Right renal cortex interstitium (tissue), 3 donors: ENCODE measurements around the gene VWA3A. TPM values are rescaled to one million over a fixed set of nuclear protein-coding genes. Genes with fewer than 3 reads are reported as not detected.

Source experiments
- DNase-seq, 3 donors: peaks; one replicate each; pipeline ENCODE4 v3.0.0-alpha.2; 2013; ENCODE audit warnings: low read depth in 3 of 3, low spot score in 2 of 3
- polyA plus RNA-seq, 3 donors: library from polyadenylated mRNA; unstranded; fragments of 120-200 nt; gene quantifications; one replicate each; pipeline ENCODE4 v1.2.1, GENCODE V29; 2013; ENCODE audit not compliant: insufficient read length in 3 of 3

The VWA3A gene
- polyA plus RNA-seq, 3 donors: 1.6 TPM

GRCh38 chr16:22181426-22181825, 89.1 kb downstream of the VWA3A start:
- DNase-seq: no peak

GRCh38 chr16:22181843-22182242, 89.5 kb downstream of the VWA3A start:
- no peak for DNase-seq

- no peak for DNase-seq
These were observed 91.0 kb downstream of the VWA3A start for GRCh38 chr16:22183335-22183734.

GRCh38 chr16:22183901-22184614, 91.7 kb downstream of the VWA3A start:
- DNase-seq: no peak

- DNase-seq: no peak
These were observed 92.3 kb downstream of the VWA3A start for GRCh38 chr16:22184615-22184968.

- DNase-seq: no peak
These were observed 94.2 kb downstream of the VWA3A start for GRCh38 chr16:22186517-22186916.

GRCh38 chr16:22188267-22188594, 95.9 kb downstream of the VWA3A start:
- DNase-seq: no peak

- DNase-seq: no peak
These were observed 96.5 kb downstream of the VWA3A start for GRCh38 chr16:22188595-22189442.

- no peak for DNase-seq
These were observed 97.2 kb downstream of the VWA3A start for GRCh38 chr16:22189473-22190080.

- DNase-seq: peak in 1 of 3 donors; percentile 97
These were observed 97.9 kb downstream of the VWA3A start for GRCh38 chr16:22190081-22190775.

- DNase-seq: peak; percentile 99 to 100 (median 99)
These were observed 98.6 kb downstream of the VWA3A start for GRCh38 chr16:22190776-22191531.

- no peak for DNase-seq
These were observed 99.4 kb downstream of the VWA3A start for GRCh38 chr16:22191532-22192260.

GRCh38 chr16:22192261-22193062, 100.1 kb downstream of the VWA3A start:
- no peak for DNase-seq

- no peak for DNase-seq
These were observed 100.7 kb downstream of the VWA3A start for GRCh38 chr16:22193063-22193411.

- no peak for DNase-seq
These were observed 102.5 kb downstream of the VWA3A start for GRCh38 chr16:22194707-22195444.

- no peak for DNase-seq
These were observed 103.0 kb downstream of the VWA3A start for GRCh38 chr16:22195445-22195694.

GRCh38 chr16:22195695-22196558, 103.6 kb downstream of the VWA3A start:
- peak in 2 of 3 donors; percentile 88 to 96 for DNase-seq
